Upper lobe of left lung (tissue), 4 donors: ENCODE data around the gene DCAF8.

Experiments
- POLR2A ChIP-seq, 4 donors: fragments of 450-650 bp; IDR thresholded peaks; one replicate each; pipeline ENCODE4 v1.5.1; 2016 to 2017; ENCODE audit warnings: antibody characterized with exemption in 4 of 4, mild to moderate bottlenecking in 2 of 4
- POLR2AphosphoS5 ChIP-seq, 2 donors: sonication (generic); formaldehyde crosslinking; IDR thresholded peaks; one replicate each; pipeline ENCODE4 v1.5.1; 2017; ENCODE audit warnings: antibody characterized with exemption in 2 of 2
- TF ChIP-seq, protein P1 (sequence below), 6 experiments: fragments of 450-650 bp in 4 of 6; fragments of 200-600 bp in 2 of 6; sonication (generic) in 2 of 6; IDR thresholded peaks; one replicate each; pipeline ENCODE4 v1.5.1; 2016 to 2019; ENCODE audit warnings: antibody characterized with exemption in 6 of 6

DNA sequence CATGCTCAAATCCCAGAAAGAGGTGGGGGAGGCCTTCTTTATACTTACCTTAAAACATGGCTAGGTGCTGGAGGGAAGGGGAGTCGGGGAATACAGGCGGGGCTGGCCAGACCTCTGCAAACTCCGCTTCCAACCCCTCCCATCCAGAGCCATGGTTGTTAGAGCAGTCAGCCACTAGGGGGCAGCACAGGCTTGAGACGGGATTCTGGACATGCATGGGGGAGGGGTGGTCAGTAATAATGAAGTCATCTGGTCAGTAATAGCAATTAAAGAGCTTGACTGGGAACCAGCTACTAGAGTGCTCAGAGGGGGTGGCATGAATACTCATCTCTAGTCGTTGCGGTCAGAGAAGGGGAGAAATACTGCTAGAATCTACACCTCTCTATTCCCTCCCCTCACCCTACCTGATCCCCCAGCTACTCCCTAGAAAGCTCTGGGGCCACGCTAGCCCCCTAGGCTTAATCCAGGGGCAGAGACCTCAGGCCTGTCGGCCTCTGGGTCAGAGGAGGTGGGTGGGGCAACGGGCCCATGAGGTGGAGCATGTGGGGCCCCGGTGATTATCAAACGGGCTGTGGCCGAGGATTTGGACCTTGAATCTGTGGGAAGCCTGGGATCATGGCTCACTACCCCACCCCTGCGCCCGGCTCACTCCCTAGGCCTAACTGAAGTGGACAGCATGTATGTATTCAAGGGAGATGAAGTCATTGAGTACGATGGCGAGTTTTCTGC, 69.1 kb downstream of the DCAF8 start:
- TF ChIP-seq, protein P1, sequence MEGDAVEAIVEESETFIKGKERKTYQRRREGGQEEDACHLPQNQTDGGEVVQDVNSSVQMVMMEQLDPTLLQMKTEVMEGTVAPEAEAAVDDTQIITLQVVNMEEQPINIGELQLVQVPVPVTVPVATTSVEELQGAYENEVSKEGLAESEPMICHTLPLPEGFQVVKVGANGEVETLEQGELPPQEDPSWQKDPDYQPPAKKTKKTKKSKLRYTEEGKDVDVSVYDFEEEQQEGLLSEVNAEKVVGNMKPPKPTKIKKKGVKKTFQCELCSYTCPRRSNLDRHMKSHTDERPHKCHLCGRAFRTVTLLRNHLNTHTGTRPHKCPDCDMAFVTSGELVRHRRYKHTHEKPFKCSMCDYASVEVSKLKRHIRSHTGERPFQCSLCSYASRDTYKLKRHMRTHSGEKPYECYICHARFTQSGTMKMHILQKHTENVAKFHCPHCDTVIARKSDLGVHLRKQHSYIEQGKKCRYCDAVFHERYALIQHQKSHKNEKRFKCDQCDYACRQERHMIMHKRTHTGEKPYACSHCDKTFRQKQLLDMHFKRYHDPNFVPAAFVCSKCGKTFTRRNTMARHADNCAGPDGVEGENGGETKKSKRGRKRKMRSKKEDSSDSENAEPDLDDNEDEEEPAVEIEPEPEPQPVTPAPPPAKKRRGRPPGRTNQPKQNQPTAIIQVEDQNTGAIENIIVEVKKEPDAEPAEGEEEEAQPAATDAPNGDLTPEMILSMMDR (IDR thresholded peaks at IDR 0.05): peak; percentile 94 to 97 (median 95)
- TF ChIP-seq POLR2A (IDR thresholded peaks at IDR 0.05): no peak
- TF ChIP-seq POLR2AphosphoS5 (IDR thresholded peaks at IDR 0.05): peak in 1 of 2 donors; percentile 46
